Activated CD8-positive, alpha-beta memory T cell treated with anti-CD3 and anti-CD28 coated beads for 1 hour (primary cell): ENCODE results near the gene SAMSN1.

ENCODE experiments used
- DNase-seq, 2 donors: peaks; one replicate each; pipeline ENCODE4 v3.0.0-alpha.2; 2020; ENCODE audit warnings: low read depth in 1 of 2; ENCODE audit errors: extremely low read depth in 1 of 2

Gene SAMSN1

GRCh38 chr21:14545906-14546480, at the start of gene SAMSN1:
Gene SAMSN1, minus strand, starts transcription at chr21:14546315. Its CDS starts 54 bp downstream, at chr21:14546261.
- DNase-seq, result peak in 1 of 2 donors; percentile 26

GRCh38 chr21:14595449-14595848, 49.3 kb upstream of the SAMSN1 start:
- DNase-seq, result no peak

- DNase-seq, result no peak
Observed at GRCh38 chr21:14594967-14595366, 48.9 kb upstream of the SAMSN1 start.

GRCh38 chr21:14593230-14593629, 47.1 kb upstream of the SAMSN1 start:
- no peak for DNase-seq

GRCh38 chr21:14592296-14593000, 46.3 kb upstream of the SAMSN1 start:
- DNase-seq, result no peak

- DNase-seq, result no peak
Observed at GRCh38 chr21:14591882-14592281, 45.8 kb upstream of the SAMSN1 start.

GRCh38 chr21:14591377-14591776, 45.3 kb upstream of the SAMSN1 start:
- DNase-seq, result no peak

- DNase-seq, result no peak
Observed at GRCh38 chr21:14589855-14590563, 43.9 kb upstream of the SAMSN1 start.

- no peak for DNase-seq
Observed at GRCh38 chr21:14587266-14587665, 41.2 kb upstream of the SAMSN1 start.

- DNase-seq, result no peak
Observed at GRCh38 chr21:14585122-14585521, 39.0 kb upstream of the SAMSN1 start.

- DNase-seq, result no peak
Observed at GRCh38 chr21:14584357-14585095, 38.4 kb upstream of the SAMSN1 start.

- no peak for DNase-seq
Observed at GRCh38 chr21:14583629-14584255, 37.6 kb upstream of the SAMSN1 start.

GRCh38 chr21:14582934-14583628, 37.0 kb upstream of the SAMSN1 start:
- no peak for DNase-seq

- DNase-seq, result no peak
Observed at GRCh38 chr21:14581902-14582457, 35.9 kb upstream of the SAMSN1 start.

- no peak for DNase-seq
Observed at GRCh38 chr21:14573244-14573643, 27.1 kb upstream of the SAMSN1 start.

GRCh38 chr21:14572204-14572780, 26.2 kb upstream of the SAMSN1 start:
- no peak for DNase-seq

- no peak for DNase-seq
Observed at GRCh38 chr21:14569868-14570267, 23.8 kb upstream of the SAMSN1 start.

GRCh38 chr21:14569026-14569621, 23.0 kb upstream of the SAMSN1 start:
- no peak for DNase-seq
